Uterus (tissue), 4 donors: ENCODE data around the gene CHP1. TPM values are rescaled to one million over a fixed set of nuclear protein-coding genes. Genes with fewer than 3 reads are reported as not detected.
"Not testable (repeated sequence)": the region's sequence is repeated elsewhere in the genome, so short reads cannot be mapped to it uniquely, and the experiment has no call there.

Source experiments
- DNase-seq, 2 donors: peaks; one replicate each; pipeline ENCODE4 v3.0.0-alpha.2; 2019 to 2020
- H3K27ac ChIP-seq, 2 donors: fragments of 200-600 bp; sonication (generic); 1 replicate in 1 of 2; 2 replicates in 1 of 2; pipeline ENCODE4 v1.5.1; 2016 to 2018
- H3K27me3 ChIP-seq, 2 donors: fragments of 200-600 bp; sonication (generic); one replicate each; pipeline ENCODE4 v1.5.1; 2018 to 2019; ENCODE audit warnings: control low read depth in 1 of 2
- H3K36me3 ChIP-seq, 2 donors: fragments of 200-600 bp; sonication (generic); one replicate each; pipeline ENCODE4 v1.5.1; 2019; ENCODE audit warnings: control low read depth in 1 of 2
- H3K4me1 ChIP-seq, 2 donors: fragments of 200-600 bp; sonication (generic); one replicate each; pipeline ENCODE4 v1.5.1; 2018 to 2019; ENCODE audit warnings: control low read depth in 1 of 2
- H3K4me3 ChIP-seq, 2 donors: fragments of 200-600 bp; sonication (generic); 1 replicate in 1 of 2; 2 replicates in 1 of 2; pipeline ENCODE4 v1.5.1; 2018 to 2019; ENCODE audit warnings: mild to moderate bottlenecking in 1 of 2
- H3K9me3 ChIP-seq, 2 donors: fragments of 200-600 bp; sonication (generic); one replicate each; pipeline ENCODE4 v1.5.1; 2019; ENCODE audit warnings: control low read depth in 1 of 2
- POLR2A ChIP-seq, 2 donors: fragments of 450-650 bp; IDR thresholded peaks; one replicate each; pipeline ENCODE4 v1.6.1; 2016; ENCODE audit warnings: antibody characterized with exemption in 2 of 2, mild to moderate bottlenecking in 1 of 2, moderate library complexity in 1 of 2
- intact Hi-C: fragments of 100-400 bp; cut with DNase I; formaldehyde crosslinking; loops from one replicate; pipeline ENCODE4 v1.15.1; 2023; ENCODE audit warnings: low total_unique reads
- total RNA-seq, 4 donors: library from RNA; depleted of rRNA in 3 of 4; stranded (reverse); fragments of >200 nt in 3 of 4; gene quantifications; one replicate each; pipeline versions ENCODE4 v1.1.0 to v1.2.4, GENCODE V29; 2014 to 2023
- TF ChIP-seq, protein P1 (sequence below), 4 experiments: fragments of 200-600 bp in 2 of 4; fragments of 450-650 bp in 2 of 4; sonication (generic) in 2 of 4; IDR thresholded peaks; one replicate each; pipeline ENCODE4 v1.5.1; 2016 to 2019; ENCODE audit warnings: antibody characterized with exemption in 4 of 4, mild to moderate bottlenecking in 2 of 4, moderate library complexity in 1 of 4
- donor health status: DM: yes; HTN: yes; CAD: no.

Gene CHP1
- total RNA-seq, 4 donors from 2014 or later, result 54.7 to 129 (median 65.6) TPM

- Histone ChIP-seq H3K27me3 (no peaks in the 10 kb centered on the region), H3K4me3 (no peak overlapping the region), H3K9me3 (no peaks in the 10 kb centered on the region), H3K36me3 (no peaks in the 10 kb centered on the region), H3K4me1 (no peaks in the 10 kb centered on the region), H3K27ac (no peak overlapping the region)
- TF ChIP-seq, protein P1, sequence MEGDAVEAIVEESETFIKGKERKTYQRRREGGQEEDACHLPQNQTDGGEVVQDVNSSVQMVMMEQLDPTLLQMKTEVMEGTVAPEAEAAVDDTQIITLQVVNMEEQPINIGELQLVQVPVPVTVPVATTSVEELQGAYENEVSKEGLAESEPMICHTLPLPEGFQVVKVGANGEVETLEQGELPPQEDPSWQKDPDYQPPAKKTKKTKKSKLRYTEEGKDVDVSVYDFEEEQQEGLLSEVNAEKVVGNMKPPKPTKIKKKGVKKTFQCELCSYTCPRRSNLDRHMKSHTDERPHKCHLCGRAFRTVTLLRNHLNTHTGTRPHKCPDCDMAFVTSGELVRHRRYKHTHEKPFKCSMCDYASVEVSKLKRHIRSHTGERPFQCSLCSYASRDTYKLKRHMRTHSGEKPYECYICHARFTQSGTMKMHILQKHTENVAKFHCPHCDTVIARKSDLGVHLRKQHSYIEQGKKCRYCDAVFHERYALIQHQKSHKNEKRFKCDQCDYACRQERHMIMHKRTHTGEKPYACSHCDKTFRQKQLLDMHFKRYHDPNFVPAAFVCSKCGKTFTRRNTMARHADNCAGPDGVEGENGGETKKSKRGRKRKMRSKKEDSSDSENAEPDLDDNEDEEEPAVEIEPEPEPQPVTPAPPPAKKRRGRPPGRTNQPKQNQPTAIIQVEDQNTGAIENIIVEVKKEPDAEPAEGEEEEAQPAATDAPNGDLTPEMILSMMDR (IDR thresholded peaks at IDR 0.05), result no peak
- TF ChIP-seq POLR2A (IDR thresholded peaks at IDR 0.05), result no peak
- intact Hi-C loops, result no loop called here
- no peak for DNase-seq
These were observed 25.5 kb downstream of the CHP1 start for GRCh38 chr15:41256577-41257038.

GRCh38 chr15:41258750-41259471 lies 27.8 kb downstream of the CHP1 start:
- TF ChIP-seq, protein P1 (IDR thresholded peaks at IDR 0.05), result no peak
- no peak for TF ChIP-seq POLR2A (IDR thresholded peaks at IDR 0.05)
- Histone ChIP-seq H3K4me3 (no peak overlapping the region), H3K9me3 (no peaks in the 10 kb centered on the region), H3K36me3 (no peaks in the 10 kb centered on the region), H3K27ac (no peak overlapping the region), H3K27me3 (no peaks in the 10 kb centered on the region), H3K4me1 (no peaks in the 10 kb centered on the region)
- intact Hi-C loops, result no loop called here
- DNase-seq, result no peak

DNA sequence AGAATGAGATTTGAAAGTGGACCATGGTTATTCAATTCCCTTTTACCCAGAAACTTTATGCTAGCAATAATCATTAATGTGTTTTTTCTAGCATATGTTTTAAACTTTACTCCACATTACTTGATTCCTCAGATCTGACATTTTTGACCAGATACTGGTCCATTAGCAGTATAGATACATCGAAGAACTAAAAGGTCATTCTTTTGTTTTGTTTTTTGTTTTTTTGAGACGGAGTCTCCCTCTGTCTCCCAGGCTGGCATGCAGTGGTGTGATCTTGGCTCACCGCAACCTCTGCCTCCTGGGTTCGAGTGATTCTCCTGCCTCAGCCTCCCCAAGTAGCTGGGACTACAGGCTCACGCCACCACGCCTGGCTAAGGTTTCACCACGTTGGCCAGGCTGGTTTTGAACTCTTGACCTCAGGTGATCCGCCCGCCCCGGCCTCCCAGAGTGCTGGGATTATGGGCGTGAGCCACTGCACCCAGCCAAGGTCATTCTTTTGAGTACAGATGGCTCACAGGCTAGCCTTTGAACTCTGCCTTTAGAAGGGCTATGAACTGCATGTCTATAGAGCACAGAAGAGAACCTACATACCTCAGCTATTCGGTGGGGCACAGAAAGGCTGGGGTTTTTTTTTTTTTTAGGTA lies 28.6 kb downstream of the CHP1 start:
- Histone ChIP-seq H3K36me3 (no peaks in the 10 kb centered on the region), H3K27ac (no peak overlapping the region)

DNA sequence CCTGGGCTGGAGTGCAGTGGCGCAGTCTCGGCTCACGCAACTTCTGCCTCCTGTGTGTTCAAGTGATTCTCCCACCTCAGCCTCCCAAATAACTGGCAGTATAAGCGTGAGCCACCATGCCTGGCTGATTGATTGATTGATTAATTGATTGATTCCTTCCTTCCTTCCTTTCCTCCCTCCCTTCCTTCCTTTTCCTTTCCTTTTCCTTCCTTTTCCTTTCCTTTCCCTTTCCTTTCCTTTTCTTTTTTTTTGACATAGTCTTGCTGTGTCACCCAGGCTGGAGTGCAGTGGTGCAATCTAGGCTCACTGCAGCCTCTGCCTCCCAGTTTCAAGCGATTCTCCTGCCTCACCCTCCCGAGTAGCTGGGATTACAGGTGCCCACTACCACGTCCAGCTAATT lies 29.9 kb downstream of the CHP1 start:
- H3K4me1 ChIP-seq, H3K27ac ChIP-seq, intact Hi-C loops, H3K4me3 ChIP-seq, H3K27me3 ChIP-seq, H3K36me3 ChIP-seq, DNase-seq, H3K9me3 ChIP-seq: not testable (repeated sequence)

More for the DNA sequence above, 28.6 kb downstream of the CHP1 start:
- Histone ChIP-seq H3K4me1 (no peaks in the 10 kb centered on the region), H3K27me3 (no peaks in the 10 kb centered on the region), H3K4me3 (no peak overlapping the region), H3K9me3 (no peaks in the 10 kb centered on the region)
- intact Hi-C loops, result no loop called here
- no peak for DNase-seq
- TF ChIP-seq, protein P1 (IDR thresholded peaks at IDR 0.05), result no peak
- TF ChIP-seq POLR2A (IDR thresholded peaks at IDR 0.05), result no peak

GRCh38 chr15:41262571-41262970 lies 31.5 kb downstream of the CHP1 start:
- Histone ChIP-seq H3K4me1 (no peaks in the 10 kb centered on the region), H3K27me3 (no peaks in the 10 kb centered on the region), H3K4me3 (no peak overlapping the region), H3K27ac (no peak overlapping the region), H3K9me3 (no peaks in the 10 kb centered on the region), H3K36me3 (no peaks in the 10 kb centered on the region)
- intact Hi-C loops, result no loop called here
- DNase-seq, result no peak
- TF ChIP-seq POLR2A (IDR thresholded peaks at IDR 0.05), result no peak
- TF ChIP-seq, protein P1 (IDR thresholded peaks at IDR 0.05), result no peak
